GM12892 (cell line): Measurements from ENCODE around the gene HSD17B8.

Experiments used
- POLR2A ChIP-seq: IDR thresholded peaks from 2 replicates; pipeline ENCODE4 v1.6.1; 2011; ENCODE audit warnings: low read depth, low read length, control low read depth
- TAF1 ChIP-seq: IDR thresholded peaks from 2 replicates; pipeline ENCODE4 v1.6.1; 2011; ENCODE audit warnings: low read depth, mild to moderate bottlenecking, control low read depth, low read length, borderline replicate concordance

DNA sequence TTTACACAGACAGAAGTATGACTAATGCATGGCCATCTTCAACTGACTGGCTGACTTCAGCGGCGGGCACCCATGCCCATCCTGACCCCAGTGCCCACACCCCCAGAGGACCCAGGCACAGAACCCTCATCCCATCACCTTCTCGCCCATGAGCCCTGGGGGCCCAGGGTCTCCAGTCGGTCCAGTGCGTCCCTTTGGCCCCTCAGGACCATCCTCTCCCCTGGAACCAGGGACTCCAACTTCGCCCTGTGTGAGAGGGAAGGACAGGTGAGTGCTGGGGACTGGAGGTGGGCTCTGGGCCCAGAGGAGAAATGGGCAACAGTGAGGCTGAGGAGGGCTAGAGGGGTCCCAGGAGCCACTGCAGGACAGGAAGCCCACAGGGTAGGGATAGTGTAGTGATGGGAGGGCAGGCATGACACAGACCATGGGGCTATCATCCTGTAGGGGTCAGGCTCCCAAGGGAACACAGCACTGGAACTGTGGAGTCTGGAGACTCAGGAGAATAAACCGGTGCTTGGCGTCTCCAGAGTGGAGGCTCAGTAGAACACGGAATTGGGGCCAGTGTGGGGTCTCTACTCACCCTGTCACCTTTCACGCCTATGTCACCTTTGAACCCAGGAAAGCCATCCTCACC, 28.9 kb upstream of the HSD17B8 start:
- TF ChIP-seq TAF1 (no peak), POLR2A (no peak)
